H1 (cell line): ENCODE measurements around the gene CRTC1. TPM values are rescaled to one million over a fixed set of nuclear protein-coding genes. Genes with fewer than 3 reads are reported as not detected.

Experiments used
- BACH1 ChIP-seq: IDR thresholded peaks from 2 replicates; pipeline ENCODE4 v1.6.1; 2012; ENCODE audit warnings: low read length, improper control_type of control experiment
- BRCA1 ChIP-seq: IDR thresholded peaks from 2 replicates; pipeline ENCODE4 v1.6.1; 2012; ENCODE audit warnings: low read depth, low read length, improper control_type of control experiment
- CREB1 ChIP-seq: IDR thresholded peaks from 2 replicates; pipeline ENCODE4 v1.6.1; 2012; ENCODE audit warnings: inconsistent platforms
- GABPA ChIP-seq: IDR thresholded peaks from 2 replicates; pipeline ENCODE4 v1.6.1; 2011; ENCODE audit warnings: mild to moderate bottlenecking, low read length, moderate library complexity, borderline replicate concordance; ENCODE audit not compliant: insufficient read depth
- HDAC2 ChIP-seq, 2 experiments: fragments of 300-600 bp in 1 of 2; sonication (generic) in 1 of 2; IDR thresholded peaks; 2 replicates each; pipeline ENCODE4 v1.6.1; 2011 to 2012; ENCODE audit warnings: low read depth in 2 of 2, low read length in 2 of 2, mild to moderate bottlenecking in 2 of 2, moderate library complexity in 2 of 2, borderline replicate concordance in 1 of 2, inconsistent platforms in 1 of 2
- POLR2A ChIP-seq, 2 experiments: IDR thresholded peaks; 1 replicate in 1 of 2; 2 replicates in 1 of 2; pipeline ENCODE4 v1.6.1; 2011; ENCODE audit warnings: low read depth in 2 of 2, low read length in 2 of 2, mild to moderate bottlenecking in 2 of 2; ENCODE audit errors: control extremely low read depth in 1 of 2
- POLR2AphosphoS5 ChIP-seq: IDR thresholded peaks from 2 replicates; pipeline ENCODE4 v1.6.1; 2011; ENCODE audit warnings: low read depth, low read length
- SIRT6 ChIP-seq: IDR thresholded peaks from one replicate; pipeline ENCODE4 v1.7.1; 2012; ENCODE audit warnings: low read length, inconsistent platforms
- TAF7 ChIP-seq: optimal IDR thresholded peaks from 2 replicates; pipeline ENCODE3; 2011; ENCODE audit warnings: low read depth, mild to moderate bottlenecking, inconsistent platforms, low read length, moderate library complexity, borderline replicate concordance
- polyA plus RNA-seq, 7 experiments: library from polyadenylated mRNA; depleted of rRNA in 3 of 7; stranded (reverse) in 5 of 7; unstranded in 2 of 7; fragments of >200 nt in 5 of 7; fragments of 200-250 nt in 2 of 7; gene quantifications; 1 replicate in 5 of 7; 2 replicates in 1 of 7; 4 replicates in 1 of 7; pipeline versions ENCODE4 v1.2.1 to v1.2.3, GENCODE V29; 2011 to 2013; ENCODE audit warnings: missing spikeins in 2 of 7, mixed read lengths in 2 of 7
- total RNA-seq: library from RNA; stranded (reverse); fragmentation: NEBNext Ultra II Directional; extraction: Animal tissue kit (Norgen Biotek cat#: 25700); gene quantifications from 2 replicates; pipeline ENCODE4 v1.2.1, GENCODE V29; 2021
- TF ChIP-seq, protein P1 (sequence below): fragments of 300-600 bp; sonication (generic); IDR thresholded peaks from 2 replicates; pipeline ENCODE4 v1.7.1; 2012; ENCODE audit warnings: low read length, moderate library complexity, mild to moderate bottlenecking, inconsistent platforms; ENCODE audit not compliant: insufficient replicate concordance

CRTC1 gene
- total and polyA plus RNA-seq, 2 of the 8 experiments (the other 6 are each of a cell fraction or from before 2014, with no cell fraction given): 2.9 to 8.5 TPM

DNA sequence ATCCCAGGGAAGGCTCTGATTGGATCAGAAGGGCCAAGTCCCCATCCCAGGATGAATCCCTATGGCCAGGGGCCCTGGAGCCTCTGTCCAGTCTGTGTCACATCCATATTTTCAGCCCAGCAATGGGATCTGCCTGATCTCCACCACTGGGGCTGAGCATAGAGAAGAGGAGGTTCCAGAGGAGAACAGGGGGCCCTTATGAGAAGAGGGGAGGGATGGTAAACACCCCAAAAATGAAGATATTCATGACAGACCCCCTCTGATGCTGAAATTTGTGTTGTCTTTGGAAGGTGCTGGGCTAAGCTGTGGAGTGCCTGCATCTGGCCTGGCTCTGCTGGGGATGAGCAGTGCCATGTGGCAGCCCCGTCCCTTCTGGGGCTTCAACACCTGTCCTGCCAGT lies 32.2 kb upstream of the CRTC1 start (continued):
- TF ChIP-seq, protein P1, sequence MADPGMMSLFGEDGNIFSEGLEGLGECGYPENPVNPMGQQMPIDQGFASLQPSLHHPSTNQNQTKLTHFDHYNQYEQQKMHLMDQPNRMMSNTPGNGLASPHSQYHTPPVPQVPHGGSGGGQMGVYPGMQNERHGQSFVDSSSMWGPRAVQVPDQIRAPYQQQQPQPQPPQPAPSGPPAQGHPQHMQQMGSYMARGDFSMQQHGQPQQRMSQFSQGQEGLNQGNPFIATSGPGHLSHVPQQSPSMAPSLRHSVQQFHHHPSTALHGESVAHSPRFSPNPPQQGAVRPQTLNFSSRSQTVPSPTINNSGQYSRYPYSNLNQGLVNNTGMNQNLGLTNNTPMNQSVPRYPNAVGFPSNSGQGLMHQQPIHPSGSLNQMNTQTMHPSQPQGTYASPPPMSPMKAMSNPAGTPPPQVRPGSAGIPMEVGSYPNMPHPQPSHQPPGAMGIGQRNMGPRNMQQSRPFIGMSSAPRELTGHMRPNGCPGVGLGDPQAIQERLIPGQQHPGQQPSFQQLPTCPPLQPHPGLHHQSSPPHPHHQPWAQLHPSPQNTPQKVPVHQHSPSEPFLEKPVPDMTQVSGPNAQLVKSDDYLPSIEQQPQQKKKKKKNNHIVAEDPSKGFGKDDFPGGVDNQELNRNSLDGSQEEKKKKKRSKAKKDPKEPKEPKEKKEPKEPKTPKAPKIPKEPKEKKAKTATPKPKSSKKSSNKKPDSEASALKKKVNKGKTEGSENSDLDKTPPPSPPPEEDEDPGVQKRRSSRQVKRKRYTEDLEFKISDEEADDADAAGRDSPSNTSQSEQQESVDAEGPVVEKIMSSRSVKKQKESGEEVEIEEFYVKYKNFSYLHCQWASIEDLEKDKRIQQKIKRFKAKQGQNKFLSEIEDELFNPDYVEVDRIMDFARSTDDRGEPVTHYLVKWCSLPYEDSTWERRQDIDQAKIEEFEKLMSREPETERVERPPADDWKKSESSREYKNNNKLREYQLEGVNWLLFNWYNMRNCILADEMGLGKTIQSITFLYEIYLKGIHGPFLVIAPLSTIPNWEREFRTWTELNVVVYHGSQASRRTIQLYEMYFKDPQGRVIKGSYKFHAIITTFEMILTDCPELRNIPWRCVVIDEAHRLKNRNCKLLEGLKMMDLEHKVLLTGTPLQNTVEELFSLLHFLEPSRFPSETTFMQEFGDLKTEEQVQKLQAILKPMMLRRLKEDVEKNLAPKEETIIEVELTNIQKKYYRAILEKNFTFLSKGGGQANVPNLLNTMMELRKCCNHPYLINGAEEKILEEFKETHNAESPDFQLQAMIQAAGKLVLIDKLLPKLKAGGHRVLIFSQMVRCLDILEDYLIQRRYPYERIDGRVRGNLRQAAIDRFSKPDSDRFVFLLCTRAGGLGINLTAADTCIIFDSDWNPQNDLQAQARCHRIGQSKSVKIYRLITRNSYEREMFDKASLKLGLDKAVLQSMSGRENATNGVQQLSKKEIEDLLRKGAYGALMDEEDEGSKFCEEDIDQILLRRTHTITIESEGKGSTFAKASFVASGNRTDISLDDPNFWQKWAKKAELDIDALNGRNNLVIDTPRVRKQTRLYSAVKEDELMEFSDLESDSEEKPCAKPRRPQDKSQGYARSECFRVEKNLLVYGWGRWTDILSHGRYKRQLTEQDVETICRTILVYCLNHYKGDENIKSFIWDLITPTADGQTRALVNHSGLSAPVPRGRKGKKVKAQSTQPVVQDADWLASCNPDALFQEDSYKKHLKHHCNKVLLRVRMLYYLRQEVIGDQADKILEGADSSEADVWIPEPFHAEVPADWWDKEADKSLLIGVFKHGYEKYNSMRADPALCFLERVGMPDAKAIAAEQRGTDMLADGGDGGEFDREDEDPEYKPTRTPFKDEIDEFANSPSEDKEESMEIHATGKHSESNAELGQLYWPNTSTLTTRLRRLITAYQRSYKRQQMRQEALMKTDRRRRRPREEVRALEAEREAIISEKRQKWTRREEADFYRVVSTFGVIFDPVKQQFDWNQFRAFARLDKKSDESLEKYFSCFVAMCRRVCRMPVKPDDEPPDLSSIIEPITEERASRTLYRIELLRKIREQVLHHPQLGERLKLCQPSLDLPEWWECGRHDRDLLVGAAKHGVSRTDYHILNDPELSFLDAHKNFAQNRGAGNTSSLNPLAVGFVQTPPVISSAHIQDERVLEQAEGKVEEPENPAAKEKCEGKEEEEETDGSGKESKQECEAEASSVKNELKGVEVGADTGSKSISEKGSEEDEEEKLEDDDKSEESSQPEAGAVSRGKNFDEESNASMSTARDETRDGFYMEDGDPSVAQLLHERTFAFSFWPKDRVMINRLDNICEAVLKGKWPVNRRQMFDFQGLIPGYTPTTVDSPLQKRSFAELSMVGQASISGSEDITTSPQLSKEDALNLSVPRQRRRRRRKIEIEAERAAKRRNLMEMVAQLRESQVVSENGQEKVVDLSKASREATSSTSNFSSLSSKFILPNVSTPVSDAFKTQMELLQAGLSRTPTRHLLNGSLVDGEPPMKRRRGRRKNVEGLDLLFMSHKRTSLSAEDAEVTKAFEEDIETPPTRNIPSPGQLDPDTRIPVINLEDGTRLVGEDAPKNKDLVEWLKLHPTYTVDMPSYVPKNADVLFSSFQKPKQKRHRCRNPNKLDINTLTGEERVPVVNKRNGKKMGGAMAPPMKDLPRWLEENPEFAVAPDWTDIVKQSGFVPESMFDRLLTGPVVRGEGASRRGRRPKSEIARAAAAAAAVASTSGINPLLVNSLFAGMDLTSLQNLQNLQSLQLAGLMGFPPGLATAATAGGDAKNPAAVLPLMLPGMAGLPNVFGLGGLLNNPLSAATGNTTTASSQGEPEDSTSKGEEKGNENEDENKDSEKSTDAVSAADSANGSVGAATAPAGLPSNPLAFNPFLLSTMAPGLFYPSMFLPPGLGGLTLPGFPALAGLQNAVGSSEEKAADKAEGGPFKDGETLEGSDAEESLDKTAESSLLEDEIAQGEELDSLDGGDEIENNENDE: no peak
- no peak for TF ChIP-seq SIRT6
- no peak for TF ChIP-seq CREB1
- TF ChIP-seq TAF7: no peak
- no peak for TF ChIP-seq BRCA1
- no peak for TF ChIP-seq POLR2A (IDR thresholded peaks at IDR 0.05; ENCODE audit: control extremely low read depth in 1 of 2, low read depth in 2 of 2, low read length in 2 of 2)
- no peak for TF ChIP-seq POLR2AphosphoS5
- TF ChIP-seq HDAC2 (IDR thresholded peaks at IDR 0.05; ENCODE audit: borderline replicate concordance in 1 of 2, low read depth in 2 of 2, low read length in 2 of 2): no peak
- no peak for TF ChIP-seq GABPA
- TF ChIP-seq BACH1: no peak
